Measurements from ENCODE around the gene FOSL1. TPM values are rescaled to one million over a fixed set of nuclear protein-coding genes. Genes with fewer than 3 reads are reported as not detected.
A peak's percentile ranks its signal among the peaks of the same experiment; 100 is the strongest.

The FOSL1 gene
- polyA plus RNA-seq, 3 donors = 2.5 to 28.2 (median 2.5) TPM

DNA sequence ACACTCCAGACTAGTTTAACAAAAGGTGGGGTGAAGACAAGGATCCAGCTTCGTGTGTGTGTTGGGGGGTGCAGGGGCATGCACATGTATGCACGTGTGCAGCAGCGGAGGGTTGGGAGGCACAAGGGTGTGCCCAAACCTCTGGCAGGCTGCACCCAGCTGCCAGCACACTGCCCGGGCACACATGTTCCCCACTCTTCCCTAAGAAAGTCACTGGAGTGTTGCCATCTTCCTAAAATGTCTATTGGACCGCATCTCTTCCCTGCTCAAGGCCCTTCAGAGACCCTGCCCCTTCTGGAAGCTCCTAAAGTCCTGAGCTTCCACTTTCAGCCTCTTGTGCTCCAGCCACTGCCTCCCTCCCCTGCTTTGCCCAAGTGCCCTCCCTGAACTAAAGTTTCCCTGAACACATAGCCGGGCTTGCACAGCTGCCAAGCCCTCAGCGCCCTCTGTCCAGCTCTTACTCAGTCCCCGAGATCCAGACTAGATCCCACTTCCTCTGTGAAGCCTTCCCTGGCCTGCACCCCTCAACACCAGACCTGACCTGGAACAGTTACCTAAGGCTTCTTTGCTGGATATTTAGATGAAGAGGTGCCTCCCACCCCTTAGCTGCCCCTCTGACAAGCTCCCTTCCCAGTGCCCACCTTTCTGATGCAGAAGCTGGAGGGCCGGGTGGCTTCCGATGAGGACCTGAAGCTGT is 48.2 kb downstream of the FOSL1 start:
- H3K9me3 Mint-ChIP-seq = peaks cover 0 to 12% (median 8%) of the 10 kb centered on the region in 7 donors
- Histone ChIP-seq H3K79me2 (ENCODE audit: insufficient read depth, low read length) (peaks cover 38% of the 10 kb centered on the region), H3K4me3 (replicated peaks in 1 of 3; ENCODE audit: low read depth in 2 of 3, low read length in 3 of 3) (no peak overlapping the region), H3K27me3 (ENCODE audit: control insufficient read depth in 2 of 2, insufficient read depth in 2 of 2, low read length in 2 of 2) (no peaks in the 10 kb centered on the region), H3K9ac (ENCODE audit: insufficient read depth, low read length, poor library complexity, severe bottlenecking) (no peak overlapping the region), H2AFZ (ENCODE audit: insufficient read depth, low read depth, low read length, poor library complexity, severe bottlenecking) (no peak overlapping the region), H3K4me2 (replicated peaks; ENCODE audit: extremely low read depth, low read length, poor library complexity, severe bottlenecking) (no peak overlapping the region), H3K4me1 (ENCODE audit: control insufficient read depth in 1 of 2, insufficient read depth in 2 of 2, low read length in 2 of 2) (peaks cover 13 to 21% of the 10 kb centered on the region in 2 donors), H3K9me3 (replicated peaks in 1 of 2; ENCODE audit: control insufficient read depth in 1 of 2, insufficient read depth in 1 of 2, low read length in 2 of 2) (peaks cover 4 to 8% of the 10 kb centered on the region in 2 donors), H4K20me1 (ENCODE audit: insufficient read depth, low read length) (peaks cover 75% of the 10 kb centered on the region), H3K27ac (ENCODE audit: low read depth in 1 of 2, low read length in 2 of 2) (peak overlapping the region in 1 of 2 donors; percentile 4), H3K36me3 (replicated peaks in 1 of 2; ENCODE audit: control insufficient read depth in 1 of 2, insufficient read depth in 2 of 2, low read length in 2 of 2) (peaks cover 42 to 58% of the 10 kb centered on the region in 2 donors)
- peaks cover 45 to 59% of the 10 kb centered on the region in 2 donors for H3K36me3 Mint-ChIP-seq
- intact Hi-C loops (cut with micrococcal nuclease) = no loop called here
- TF ChIP-seq, protein P1, sequence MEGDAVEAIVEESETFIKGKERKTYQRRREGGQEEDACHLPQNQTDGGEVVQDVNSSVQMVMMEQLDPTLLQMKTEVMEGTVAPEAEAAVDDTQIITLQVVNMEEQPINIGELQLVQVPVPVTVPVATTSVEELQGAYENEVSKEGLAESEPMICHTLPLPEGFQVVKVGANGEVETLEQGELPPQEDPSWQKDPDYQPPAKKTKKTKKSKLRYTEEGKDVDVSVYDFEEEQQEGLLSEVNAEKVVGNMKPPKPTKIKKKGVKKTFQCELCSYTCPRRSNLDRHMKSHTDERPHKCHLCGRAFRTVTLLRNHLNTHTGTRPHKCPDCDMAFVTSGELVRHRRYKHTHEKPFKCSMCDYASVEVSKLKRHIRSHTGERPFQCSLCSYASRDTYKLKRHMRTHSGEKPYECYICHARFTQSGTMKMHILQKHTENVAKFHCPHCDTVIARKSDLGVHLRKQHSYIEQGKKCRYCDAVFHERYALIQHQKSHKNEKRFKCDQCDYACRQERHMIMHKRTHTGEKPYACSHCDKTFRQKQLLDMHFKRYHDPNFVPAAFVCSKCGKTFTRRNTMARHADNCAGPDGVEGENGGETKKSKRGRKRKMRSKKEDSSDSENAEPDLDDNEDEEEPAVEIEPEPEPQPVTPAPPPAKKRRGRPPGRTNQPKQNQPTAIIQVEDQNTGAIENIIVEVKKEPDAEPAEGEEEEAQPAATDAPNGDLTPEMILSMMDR (IDR thresholded peaks at IDR 0.05) = no peak
- WGBS (ENCODE audit: insufficient coverage) = 94% methylated on average over 9 of the region's 10 CpGs
- H3K27me3 Mint-ChIP-seq (ENCODE audit: low read depth in 3 of 3) = peaks cover 0 to 3% (median 0%) of the 10 kb centered on the region in 3 donors
- DNase-seq = no peak
- H3K4me1 Mint-ChIP-seq = peaks cover 37% of the 10 kb centered on the region
- no peak overlapping the region for H3K4me3 Mint-ChIP-seq
- H3K27ac Mint-ChIP-seq = no peak overlapping the region

DNA sequence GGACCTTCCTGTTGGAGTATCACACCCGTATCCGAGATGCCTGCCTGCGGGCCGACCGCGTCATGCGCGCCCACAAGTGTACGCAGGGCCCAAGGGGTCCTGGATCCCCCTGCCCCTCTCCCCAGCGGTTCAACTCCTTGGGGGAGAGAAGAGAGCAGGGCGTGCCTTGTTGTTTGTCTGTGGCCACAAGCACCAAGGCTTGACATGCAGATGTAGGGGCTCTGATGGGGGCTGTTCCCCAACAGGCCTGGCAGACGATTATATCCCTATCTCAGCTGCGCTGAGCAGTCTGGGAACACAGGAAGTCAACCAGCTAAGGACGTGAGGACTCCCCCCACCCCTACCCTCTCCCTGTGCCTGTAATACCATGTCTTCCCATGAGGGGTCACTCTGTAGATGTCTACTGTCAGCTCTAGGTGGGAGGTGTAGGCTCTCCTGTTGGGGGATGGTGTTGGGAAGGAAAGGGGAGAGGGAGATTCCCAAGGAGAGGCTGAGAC is 49.1 kb downstream of the FOSL1 start:
- Histone ChIP-seq H3K36me3 (replicated peaks in 1 of 2; ENCODE audit: control insufficient read depth in 1 of 2, insufficient read depth in 2 of 2, low read length in 2 of 2) (peaks cover 42 to 57% of the 10 kb centered on the region in 2 donors), H3K9ac (ENCODE audit: insufficient read depth, low read length, poor library complexity, severe bottlenecking) (no peak overlapping the region), H3K27ac (ENCODE audit: low read depth in 1 of 2, low read length in 2 of 2) (peak overlapping the region in 1 of 2 donors; percentile 4), H3K4me2 (replicated peaks; ENCODE audit: extremely low read depth, low read length, poor library complexity, severe bottlenecking) (no peak overlapping the region), H3K4me3 (replicated peaks in 1 of 3; ENCODE audit: low read depth in 2 of 3, low read length in 3 of 3) (no peak overlapping the region), H3K9me3 (replicated peaks in 1 of 2; ENCODE audit: control insufficient read depth in 1 of 2, insufficient read depth in 1 of 2, low read length in 2 of 2) (peaks cover 4 to 8% of the 10 kb centered on the region in 2 donors), H3K4me1 (ENCODE audit: control insufficient read depth in 1 of 2, insufficient read depth in 2 of 2, low read length in 2 of 2) (peaks cover 7 to 13% of the 10 kb centered on the region in 2 donors), H3K27me3 (ENCODE audit: control insufficient read depth in 2 of 2, insufficient read depth in 2 of 2, low read length in 2 of 2) (no peaks in the 10 kb centered on the region), H4K20me1 (ENCODE audit: insufficient read depth, low read length) (peaks cover 66% of the 10 kb centered on the region), H3K79me2 (ENCODE audit: insufficient read depth, low read length) (peaks cover 29% of the 10 kb centered on the region), H2AFZ (ENCODE audit: insufficient read depth, low read depth, low read length, poor library complexity, severe bottlenecking) (no peak overlapping the region)
- DNase-seq = peak in 1 of 3 donors; percentile 10
- Mint-ChIP-seq H3K4me1 (peaks cover 30% of the 10 kb centered on the region), H3K4me3 (no peak overlapping the region), H3K27ac (no peak overlapping the region), H3K27me3 (ENCODE audit: low read depth in 3 of 3) (peaks cover 0 to 5% (median 0%) of the 10 kb centered on the region in 3 donors), H3K36me3 (peaks cover 40 to 51% of the 10 kb centered on the region in 2 donors), H3K9me3 (peaks cover 0 to 12% (median 8%) of the 10 kb centered on the region in 7 donors)
- TF ChIP-seq, protein P1 (IDR thresholded peaks at IDR 0.05) = peak; percentile 47
- intact Hi-C loops (cut with micrococcal nuclease) = no loop called here
- WGBS (ENCODE audit: insufficient coverage) = 95% methylated on average over 3 of the region's 14 CpGs
